Measurements from ENCODE around the gene CTXN2. TPM values are rescaled to one million over a fixed set of nuclear protein-coding genes. Genes with fewer than 3 reads are reported as not detected.

Gene CTXN2
- total and polyA plus RNA-seq, 10 of the 15 experiments (the other 5 are each of a cell fraction or from before 2014, with no cell fraction given), result 0.01 to 0.09 TPM; not detected in 8

GRCh38 chr15:48175126-48175525 lies 16.3 kb upstream of the CTXN2 start:
- intact Hi-C loops (cut with micrococcal nuclease; ENCODE audit: unreplicated experiment), result no loop called here
- in situ Hi-C loops (cut with MboI), result no loop called here
- no peak overlapping the region for H2AFZ ChIP-seq (ENCODE audit: control insufficient read depth, low read depth, low read length)
- H3K4me1 ChIP-seq (ENCODE audit: control insufficient read depth, insufficient read depth, low read length), result peaks cover 15% of the 10 kb centered on the region; the same call in 1 of the 2 replicates
- peaks cover 45% of the 10 kb centered on the region for H3K79me2 ChIP-seq (ENCODE audit: control insufficient read depth, insufficient read depth, low read length)
- H3K9me3 ChIP-seq (replicated peaks; ENCODE audit: control insufficient read depth, insufficient read depth, low read length), result peaks cover 5% of the 10 kb centered on the region; the same call in 2 of the 3 replicates
- no peak for FAIRE-seq
- no peak overlapping the region for H3K27ac ChIP-seq (ENCODE audit: control insufficient read depth, insufficient read depth)
- POLR2A ChIA-PET, result no interaction called here
- SMC1A ChIA-PET (ENCODE audit: uncharacterized antibody, unreplicated experiment), result no interaction called here
- no peak overlapping the region; the same call in 1 of the 2 replicates for H3K4me2 ChIP-seq (ENCODE audit: control insufficient read depth, insufficient read depth)
- ATAC-seq, result peak; percentile 59
- DNase-seq (ENCODE audit: low read depth, low spot score), result peak; percentile 16
- H3K4me3 ChIP-seq, result no peak overlapping the region
- no TSS peak for BruUV-seq (replicated peaks)
- CTCF ChIA-PET, result interaction anchor here (0.9 kb wide), 1 partner anchor 16 kb away, joined by 3 read pairs; no protein-coding TSS in a partner anchor
- TF ChIP-seq BACH1 (IDR thresholded peaks at IDR 0.05; ENCODE audit: borderline replicate concordance) (no peak), NR2F1 (conservative IDR thresholded peaks at IDR 0.05) (peak; percentile 59; the same call in 1 of the 2 replicates), JUNB (IDR thresholded peaks at IDR 0.05) (peak; percentile 18; the same call in 1 of the 2 replicates)
- WGBS (ENCODE audit: insufficient coverage, insufficient replicate concordance, low lambda C conversion rate, missing lambda C conversion rate), result 79% methylated on average over 3 of the region's 3 CpGs
- H4K20me1 ChIP-seq (ENCODE audit: control insufficient read depth, insufficient read depth), result no peaks in the 10 kb centered on the region
- no peaks in the 10 kb centered on the region for H3K27me3 ChIP-seq (replicated peaks in 1 of 2; ENCODE audit: control insufficient read depth in 2 of 2, insufficient read depth in 2 of 2, low read length in 1 of 2)
- RAD21 ChIA-PET (ENCODE audit: unreplicated experiment), result no interaction called here
- no peak overlapping the region for H3K9ac ChIP-seq (ENCODE audit: control insufficient read depth, insufficient read depth, low read length)
- no peaks in the 10 kb centered on the region; a peak in 1 of 4 replicates for H3K36me3 ChIP-seq (ENCODE audit: control insufficient read depth in 2 of 2, insufficient read depth in 2 of 2, low read length in 1 of 2)

- no peak overlapping the region for H2AFZ ChIP-seq (ENCODE audit: control insufficient read depth, low read depth, low read length)
- peak overlapping the region; percentile 85; the same call in 1 of the 2 replicates for H3K4me2 ChIP-seq (ENCODE audit: control insufficient read depth, insufficient read depth)
- H3K4me3 ChIP-seq, result peak overlapping the region; percentile 92; the same call in 1 of the 2 replicates
- ChIA-PET CTCF (interaction anchor here (0.9 kb wide), 1 partner anchor 17 kb away, joined by 3 read pairs; no protein-coding TSS in a partner anchor), SMC1A (ENCODE audit: uncharacterized antibody, unreplicated experiment) (interaction anchor here (1.7 to 2.0 kb wide), 2 partner anchors 8 to 35 kb away, joined by 4 to 8 read pairs; no protein-coding TSS in a partner anchor), POLR2A (no interaction called here), RAD21 (ENCODE audit: unreplicated experiment) (no interaction called here)
- in situ Hi-C loops (cut with MboI) (no loop called here), intact Hi-C loops (cut with micrococcal nuclease; ENCODE audit: unreplicated experiment) (no loop called here)
- peaks cover 5% of the 10 kb centered on the region; the same call in 2 of the 3 replicates for H3K9me3 ChIP-seq (replicated peaks; ENCODE audit: control insufficient read depth, insufficient read depth, low read length)
- DNase-seq (ENCODE audit: low read depth, low spot score), result no peak
- H3K27me3 ChIP-seq (replicated peaks in 1 of 2; ENCODE audit: control insufficient read depth in 2 of 2, insufficient read depth in 2 of 2, low read length in 1 of 2), result no peaks in the 10 kb centered on the region
- no peak overlapping the region for H3K9ac ChIP-seq (ENCODE audit: control insufficient read depth, insufficient read depth, low read length)
- FAIRE-seq, result no peak
- H3K36me3 ChIP-seq (ENCODE audit: control insufficient read depth in 2 of 2, insufficient read depth in 2 of 2, low read length in 1 of 2), result no peaks in the 10 kb centered on the region; a peak in 1 of 4 replicates
- H3K4me1 ChIP-seq (ENCODE audit: control insufficient read depth, insufficient read depth, low read length), result peaks cover 15% of the 10 kb centered on the region; the same call in 1 of the 2 replicates
- 91% methylated on average over 4 of the region's 4 CpGs for WGBS (ENCODE audit: insufficient coverage, insufficient replicate concordance, low lambda C conversion rate, missing lambda C conversion rate)
- ATAC-seq, result no peak
- no TSS peak for BruUV-seq (replicated peaks)
- H3K27ac ChIP-seq (ENCODE audit: control insufficient read depth, insufficient read depth), result no peak overlapping the region
- H3K79me2 ChIP-seq (ENCODE audit: control insufficient read depth, insufficient read depth, low read length), result peaks cover 45% of the 10 kb centered on the region
- no peaks in the 10 kb centered on the region for H4K20me1 ChIP-seq (ENCODE audit: control insufficient read depth, insufficient read depth)
- TF ChIP-seq ATF7 (IDR thresholded peaks at IDR 0.05; ENCODE audit: low read depth) (no peak), BMI1 (IDR thresholded peaks at IDR 0.05; ENCODE audit: borderline replicate concordance) (no peak), CEBPZ (IDR thresholded peaks at IDR 0.05; ENCODE audit: low read depth, low read length) (no peak), PML (IDR thresholded peaks at IDR 0.05; ENCODE audit: low read length) (no peak), BACH1 (IDR thresholded peaks at IDR 0.05; ENCODE audit: borderline replicate concordance) (no peak), ZBTB11 (CRISPR knock-in tag; IDR thresholded peaks at IDR 0.05) (no peak), POLR2AphosphoS5 (IDR thresholded peaks at IDR 0.05; ENCODE audit: low read length) (no peak), WRNIP1 (IDR thresholded peaks at IDR 0.05; ENCODE audit: borderline replicate concordance, low read depth, low read length) (no peak), HDAC2 (IDR thresholded peaks at IDR 0.05) (no peak)
Observed at GRCh38 chr15:48176112-48176511, 15.4 kb upstream of the CTXN2 start.
